NCI-H2107 (cell line): Measurements from ENCODE around the gene OLFML3.

Experiments
- DNase-seq: peaks from one replicate; lab custom pipeline; 2025; lab: John Stamatoyannopoulos, UW

Gene OLFML3

GRCh38 chr1:113949007-113949406, 30.3 kb upstream of the OLFML3 start:
- no peak for DNase-seq

GRCh38 chr1:113950908-113951307, 28.4 kb upstream of the OLFML3 start:
- no peak for DNase-seq

GRCh38 chr1:113951719-113952118, 27.6 kb upstream of the OLFML3 start:
- DNase-seq: no peak

- no peak for DNase-seq
Observed at GRCh38 chr1:113957984-113958383, 21.3 kb upstream of the OLFML3 start.

- no peak for DNase-seq
Observed at GRCh38 chr1:113958691-113959090, 20.6 kb upstream of the OLFML3 start.

- DNase-seq: no peak
Observed at GRCh38 chr1:113963281-113963906, 15.9 kb upstream of the OLFML3 start.

GRCh38 chr1:113965703-113966412, 13.4 kb upstream of the OLFML3 start:
- no peak for DNase-seq

GRCh38 chr1:113972954-113973353, 6.3 kb upstream of the OLFML3 start:
- DNase-seq: no peak

GRCh38 chr1:113975211-113975895, 3.9 kb upstream of the OLFML3 start:
- no peak for DNase-seq

- DNase-seq: no peak
Observed at GRCh38 chr1:113976609-113977278, 2.5 kb upstream of the OLFML3 start.

- no peak for DNase-seq
Observed at GRCh38 chr1:113977906-113978305, 1.4 kb upstream of the OLFML3 start.

GRCh38 chr1:113980110-113980509, 836 bp downstream of the OLFML3 start:
- no peak for DNase-seq

- DNase-seq: no peak
Observed at GRCh38 chr1:113981962-113982931, 3.0 kb downstream of the OLFML3 start.

- no peak for DNase-seq
Observed at GRCh38 chr1:113982949-113983348, 3.7 kb downstream of the OLFML3 start.

GRCh38 chr1:113983391-113983790, 4.1 kb downstream of the OLFML3 start:
- no peak for DNase-seq

GRCh38 chr1:113983826-113984225, 4.6 kb downstream of the OLFML3 start:
- DNase-seq: no peak

GRCh38 chr1:113984710-113985109, 5.4 kb downstream of the OLFML3 start:
- no peak for DNase-seq

GRCh38 chr1:113986802-113987201, 7.5 kb downstream of the OLFML3 start:
- no peak for DNase-seq

- no peak for DNase-seq
Observed at GRCh38 chr1:113987259-113987658, 8.0 kb downstream of the OLFML3 start.

- no peak for DNase-seq
Observed at GRCh38 chr1:113990530-113990929, 11.3 kb downstream of the OLFML3 start.

- DNase-seq: no peak
Observed at GRCh38 chr1:113990961-113991360, 11.7 kb downstream of the OLFML3 start.
